Activated naive CD4-positive, alpha-beta T cell treated with anti-CD3 and anti-CD28 coated beads, Interleukin-2, amount 50 U/mL, for 24 hours (primary cell): ENCODE results near the gene HOXD9.

Experiments
- H3K27ac Mint-ChIP-seq: one replicate; pipeline ENCODE4 v1.8.0; 2021; ENCODE audit warnings: mild to moderate bottlenecking, mixed read lengths
- H3K27me3 Mint-ChIP-seq: one replicate; pipeline ENCODE4 v1.8.0; 2021; ENCODE audit warnings: mixed read lengths
- H3K36me3 Mint-ChIP-seq: one replicate; pipeline ENCODE4 v1.8.0; 2021; ENCODE audit warnings: mixed read lengths
- H3K4me1 Mint-ChIP-seq: one replicate; pipeline ENCODE4 v1.8.0; 2021; ENCODE audit warnings: mixed read lengths
- H3K4me3 Mint-ChIP-seq: one replicate; pipeline ENCODE4 v1.8.0; 2021; ENCODE audit warnings: mild to moderate bottlenecking, mixed read lengths
- H3K9me3 Mint-ChIP-seq: one replicate; pipeline ENCODE4 v1.8.0; 2021; ENCODE audit warnings: mixed read lengths

Gene HOXD9

DNA sequence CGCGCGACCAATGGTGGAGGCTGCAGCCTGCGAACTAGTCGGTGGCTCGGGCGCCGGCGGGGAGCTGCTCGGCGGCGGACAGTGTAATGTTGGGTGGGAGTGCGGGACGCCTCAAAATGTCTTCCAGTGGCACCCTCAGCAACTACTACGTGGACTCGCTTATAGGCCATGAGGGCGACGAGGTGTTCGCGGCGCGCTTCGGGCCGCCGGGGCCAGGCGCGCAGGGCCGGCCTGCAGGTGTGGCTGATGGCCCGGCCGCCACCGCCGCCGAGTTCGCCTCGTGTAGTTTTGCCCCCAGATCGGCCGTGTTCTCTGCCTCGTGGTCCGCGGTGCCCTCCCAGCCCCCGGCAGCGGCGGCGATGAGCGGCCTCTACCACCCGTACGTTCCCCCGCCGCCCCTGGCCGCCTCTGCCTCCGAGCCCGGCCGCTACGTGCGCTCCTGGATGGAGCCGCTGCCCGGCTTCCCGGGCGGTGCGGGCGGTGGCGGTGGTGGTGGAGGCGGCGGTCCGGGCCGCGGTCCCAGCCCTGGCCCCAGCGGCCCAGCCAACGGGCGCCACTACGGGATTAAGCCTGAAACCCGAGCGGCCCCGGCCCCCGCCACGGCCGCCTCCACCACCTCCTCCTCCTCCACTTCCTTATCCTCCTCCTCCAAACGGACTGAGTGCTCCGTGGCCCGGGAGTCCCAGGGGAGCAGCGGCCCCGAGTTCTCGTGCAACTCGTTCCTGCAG is at the start of gene HOXD9:
Gene HOXD9 (plus strand): TSS at position 37 of the 728 bp plus-strand sequence. CDS start 50 bp downstream, at position 87.
- Mint-ChIP-seq H3K27me3 (peaks cover 67% of the 10 kb centered on the region), H3K4me1 (peaks cover 7% of the 10 kb centered on the region), H3K4me3 (peak within 1 kb of the TSS; percentile 75), H3K9me3 (peaks cover 5% of the 10 kb centered on the region), H3K36me3 (no peaks in the 10 kb centered on the region), H3K27ac (no peak within 1 kb of the TSS)

DNA sequence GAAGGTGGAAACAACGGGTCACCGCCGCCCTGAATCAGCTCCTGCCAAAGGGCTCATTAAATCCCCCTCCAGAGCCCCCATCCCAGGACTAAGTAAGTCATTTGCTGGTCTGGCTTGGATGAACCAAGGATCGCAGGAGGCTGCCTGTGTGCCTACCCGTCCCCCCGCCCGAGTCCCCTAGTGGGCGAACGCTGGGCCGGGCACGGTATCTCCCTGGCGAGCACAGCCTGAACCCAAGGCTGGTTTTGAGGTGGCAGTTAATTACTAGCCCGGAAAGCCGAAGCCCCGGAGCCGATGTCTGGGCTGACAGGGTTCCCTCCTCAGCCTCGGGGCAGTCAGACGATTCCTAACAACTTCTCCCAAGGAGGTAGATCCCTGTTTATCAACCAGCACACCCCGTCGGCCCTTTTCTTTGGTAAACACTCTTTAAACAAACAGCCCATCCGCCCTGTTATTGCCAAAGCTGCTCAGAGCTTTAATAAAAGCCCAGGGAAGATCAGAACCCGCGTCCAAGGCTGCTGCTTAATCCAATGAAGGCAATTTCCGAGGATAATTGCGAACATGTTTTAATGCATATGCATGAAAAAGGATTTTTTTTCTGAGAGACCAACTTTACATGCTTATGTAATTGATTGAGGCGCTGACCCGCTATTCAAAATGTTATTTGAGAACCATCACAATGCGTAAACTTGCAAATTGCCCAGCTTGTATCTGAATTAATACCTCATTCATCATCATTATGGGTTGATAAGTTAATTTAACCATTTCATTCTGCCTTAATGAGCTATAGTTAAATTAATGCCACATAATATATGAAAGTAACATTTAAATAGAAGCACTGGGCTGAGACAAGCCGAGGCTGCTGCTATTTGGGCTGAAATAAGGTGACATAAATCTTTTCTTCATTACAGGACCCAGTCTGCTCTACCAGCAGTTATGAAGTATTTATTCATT is 49.3 kb upstream of the HOXD9 start:
- no peak overlapping the region for H3K27ac Mint-ChIP-seq
- H3K9me3 Mint-ChIP-seq = peaks cover 14% of the 10 kb centered on the region
- no peaks in the 10 kb centered on the region for H3K4me1 Mint-ChIP-seq
- H3K36me3 Mint-ChIP-seq = peaks cover 2% of the 10 kb centered on the region
- no peak overlapping the region for H3K4me3 Mint-ChIP-seq
- H3K27me3 Mint-ChIP-seq = peaks cover 67% of the 10 kb centered on the region

DNA sequence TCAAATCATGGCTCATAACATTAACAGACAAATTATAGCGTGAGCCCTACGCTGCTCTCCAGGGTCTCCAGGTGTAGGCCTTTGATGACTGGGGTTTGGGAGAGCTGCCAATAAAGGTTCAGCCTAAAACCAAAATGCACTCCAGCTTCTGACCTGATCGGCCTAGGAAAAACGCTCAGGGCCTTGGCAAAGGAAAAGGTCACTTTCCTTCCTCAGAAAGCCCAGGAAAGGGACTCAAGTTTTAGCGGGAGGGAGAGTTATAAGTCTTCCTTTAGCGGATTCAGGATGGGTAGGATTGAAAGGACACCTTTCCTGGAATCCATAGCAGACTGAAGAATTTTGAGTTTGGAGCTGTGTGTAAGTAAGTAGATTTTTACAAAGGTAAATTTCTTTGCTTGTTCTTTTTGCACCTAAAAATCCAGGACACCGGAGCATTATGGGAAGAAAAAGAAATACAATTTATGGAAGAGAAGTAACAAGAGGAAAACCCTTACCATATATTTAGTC is 47.5 kb upstream of the HOXD9 start:
- H3K4me1 Mint-ChIP-seq = peaks cover 6% of the 10 kb centered on the region
- no peak overlapping the region for H3K27ac Mint-ChIP-seq
- H3K27me3 Mint-ChIP-seq = peaks cover 69% of the 10 kb centered on the region
- no peak overlapping the region for H3K4me3 Mint-ChIP-seq
- H3K9me3 Mint-ChIP-seq = peaks cover 18% of the 10 kb centered on the region
- peaks cover 13% of the 10 kb centered on the region for H3K36me3 Mint-ChIP-seq

GRCh38 chr2:176075481-176075880 is 47.0 kb upstream of the HOXD9 start:
- Mint-ChIP-seq H3K27ac (no peak overlapping the region), H3K27me3 (peaks cover 64% of the 10 kb centered on the region), H3K4me1 (peaks cover 6% of the 10 kb centered on the region), H3K9me3 (peaks cover 18% of the 10 kb centered on the region), H3K36me3 (peaks cover 13% of the 10 kb centered on the region), H3K4me3 (no peak overlapping the region)

- Mint-ChIP-seq H3K4me3 (no peak overlapping the region), H3K36me3 (peaks cover 15% of the 10 kb centered on the region), H3K27me3 (peaks cover 64% of the 10 kb centered on the region), H3K9me3 (peaks cover 18% of the 10 kb centered on the region), H3K27ac (no peak overlapping the region), H3K4me1 (peaks cover 6% of the 10 kb centered on the region)
These were observed 46.5 kb upstream of the HOXD9 start for GRCh38 chr2:176076063-176076462.

DNA sequence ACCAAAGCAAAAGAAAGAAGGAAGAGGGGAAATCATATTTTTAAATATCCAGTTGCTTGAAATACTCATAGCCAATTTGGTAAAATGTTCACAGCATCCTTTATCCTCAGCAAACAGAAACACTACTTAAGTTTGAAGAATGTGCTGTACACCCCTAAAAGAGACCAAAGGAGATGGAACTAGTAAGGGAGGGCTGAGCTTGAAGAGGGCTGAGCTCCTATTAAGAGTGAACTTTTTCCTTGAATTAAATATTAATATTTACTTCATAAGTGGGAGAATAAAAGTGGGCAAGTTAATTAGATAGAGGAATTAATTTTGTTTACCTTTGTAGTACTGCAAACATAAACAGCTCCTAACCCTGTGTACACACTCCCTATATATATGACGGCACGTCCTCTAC is 45.7 kb upstream of the HOXD9 start:
- Mint-ChIP-seq H3K27ac (no peak overlapping the region), H3K4me1 (peaks cover 6% of the 10 kb centered on the region), H3K36me3 (peaks cover 16% of the 10 kb centered on the region), H3K27me3 (peaks cover 66% of the 10 kb centered on the region), H3K9me3 (peaks cover 18% of the 10 kb centered on the region), H3K4me3 (no peak overlapping the region)

DNA sequence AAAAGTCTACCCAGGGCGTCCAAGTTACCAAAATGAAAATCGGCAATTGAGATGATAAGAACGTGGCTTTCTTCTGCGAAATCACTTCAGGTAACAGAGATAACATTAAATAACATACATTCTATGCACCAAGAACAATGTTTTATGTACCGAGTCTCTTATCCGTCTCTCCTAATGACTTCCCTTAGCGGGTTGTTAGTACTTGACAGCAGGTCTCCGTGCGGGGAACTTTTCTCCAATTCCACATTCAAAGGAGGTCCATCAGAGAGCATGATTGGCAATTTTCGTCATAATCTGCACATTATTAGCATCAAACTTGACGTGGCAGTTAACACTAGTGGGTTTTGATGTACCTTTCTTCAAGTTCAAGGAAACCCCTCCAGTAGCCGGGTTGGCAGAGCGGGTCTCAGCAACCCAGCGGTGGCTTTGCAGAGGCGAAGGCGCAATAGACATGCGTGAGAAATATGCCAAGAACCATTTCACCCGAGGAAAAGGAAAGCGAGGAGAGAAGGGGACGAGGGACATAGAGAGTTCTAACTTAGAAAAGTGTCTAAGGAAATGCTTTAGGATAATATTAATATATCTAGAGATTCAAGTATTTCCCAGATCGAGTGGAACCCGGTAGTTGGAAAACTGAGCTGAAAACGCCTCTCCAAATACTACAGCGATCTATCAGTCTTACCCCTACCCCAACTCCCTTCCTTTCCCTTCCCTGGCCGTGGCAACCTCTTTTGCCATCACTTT is 43.8 kb upstream of the HOXD9 start:
- Mint-ChIP-seq H3K36me3 (peaks cover 23% of the 10 kb centered on the region), H3K4me1 (peaks cover 6% of the 10 kb centered on the region), H3K4me3 (no peak overlapping the region), H3K27ac (peak overlapping the region; percentile 82), H3K9me3 (peaks cover 21% of the 10 kb centered on the region), H3K27me3 (peaks cover 63% of the 10 kb centered on the region)

- peak overlapping the region; percentile 78 for H3K27ac Mint-ChIP-seq
- H3K4me3 Mint-ChIP-seq = peak overlapping the region; percentile 11
- peaks cover 66% of the 10 kb centered on the region for H3K27me3 Mint-ChIP-seq
- H3K36me3 Mint-ChIP-seq = peaks cover 23% of the 10 kb centered on the region
- peaks cover 6% of the 10 kb centered on the region for H3K4me1 Mint-ChIP-seq
- peaks cover 25% of the 10 kb centered on the region for H3K9me3 Mint-ChIP-seq
These were observed 43.2 kb upstream of the HOXD9 start for GRCh38 chr2:176079285-176079830.

DNA sequence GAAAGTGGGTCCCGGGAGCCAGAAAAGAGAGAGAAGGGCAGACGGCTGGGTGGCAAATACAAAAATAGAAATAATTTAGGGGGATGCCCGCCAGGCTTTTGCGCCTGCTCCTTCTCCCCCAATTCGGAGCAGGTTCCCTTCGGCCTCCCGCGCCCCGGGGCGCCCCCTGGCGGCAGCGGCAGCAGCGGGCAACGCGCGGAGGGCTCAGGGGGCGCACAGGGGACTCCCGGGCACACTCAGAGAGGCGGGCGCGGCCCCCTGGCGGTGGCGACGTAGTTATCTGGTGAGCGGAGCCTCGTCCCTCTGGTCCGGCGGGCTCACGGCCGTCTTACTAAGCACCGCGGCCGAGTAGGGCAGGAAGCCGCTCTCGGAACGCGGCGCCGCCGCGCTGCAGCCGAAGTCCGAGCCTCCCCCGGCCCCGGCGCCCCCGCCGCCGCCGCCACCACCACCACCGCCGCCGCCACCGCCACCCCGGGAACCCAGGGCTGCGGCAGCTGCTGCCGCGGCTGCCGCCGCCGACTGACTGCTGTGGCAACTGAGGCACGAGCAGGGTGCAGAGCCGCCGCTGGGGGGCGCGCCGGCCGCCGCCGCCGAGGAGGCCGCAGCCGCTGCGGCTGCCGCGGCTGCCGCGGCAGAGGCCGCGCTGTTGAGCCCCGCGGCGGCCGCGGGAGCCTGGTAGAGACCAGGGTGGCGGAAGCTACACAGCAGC is 42.5 kb upstream of the HOXD9 start:
- Mint-ChIP-seq H3K27me3 (peaks cover 67% of the 10 kb centered on the region), H3K4me3 (no peak overlapping the region), H3K4me1 (peaks cover 6% of the 10 kb centered on the region), H3K36me3 (peaks cover 25% of the 10 kb centered on the region), H3K9me3 (peaks cover 25% of the 10 kb centered on the region), H3K27ac (peak overlapping the region; percentile 78)

DNA sequence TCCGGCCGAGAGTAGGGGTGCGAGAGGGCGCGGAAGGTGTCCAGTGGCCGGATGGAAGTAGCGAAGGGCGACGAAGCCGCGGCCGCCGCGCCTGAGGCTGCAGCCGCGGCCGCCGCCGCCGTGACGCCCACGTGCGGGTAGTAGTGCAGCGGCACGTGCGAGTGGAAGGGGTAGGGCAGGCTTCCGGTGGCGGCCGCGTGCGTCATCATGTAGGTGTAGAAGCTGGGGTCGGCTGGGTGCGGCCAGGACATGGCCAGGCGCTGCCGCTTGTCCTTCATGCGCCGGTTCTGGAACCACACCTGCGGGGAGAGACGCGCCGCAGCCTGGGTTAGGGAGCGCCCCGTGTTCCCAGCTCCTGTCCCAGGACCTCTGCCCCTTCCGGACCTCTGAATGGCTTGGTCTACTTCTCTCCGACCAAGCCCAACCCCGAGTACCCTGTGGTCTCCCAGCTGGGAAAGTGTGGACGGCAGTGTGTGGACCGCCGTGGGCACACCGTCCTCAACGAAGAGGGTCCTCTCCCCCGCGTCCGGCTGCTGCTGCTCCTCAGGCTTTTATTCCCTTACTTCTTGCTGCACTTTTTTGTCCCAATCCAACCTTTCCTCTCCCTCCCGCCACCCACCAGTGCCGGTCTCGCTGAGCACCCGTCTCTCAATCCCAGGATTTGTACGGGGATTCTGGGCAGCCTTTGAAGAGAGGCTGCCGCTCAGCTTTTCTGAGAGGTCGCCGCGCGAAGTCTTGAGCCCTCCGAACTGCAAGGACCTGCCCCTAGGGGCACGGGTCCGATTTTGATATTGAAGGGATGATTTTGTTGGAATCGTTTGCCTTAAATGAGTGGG is 41.8 kb upstream of the HOXD9 start:
- H3K27me3 Mint-ChIP-seq = peaks cover 67% of the 10 kb centered on the region
- H3K27ac Mint-ChIP-seq = peak overlapping the region; percentile 90
- peaks cover 6% of the 10 kb centered on the region for H3K4me1 Mint-ChIP-seq
- H3K36me3 Mint-ChIP-seq = peaks cover 24% of the 10 kb centered on the region
- peaks cover 22% of the 10 kb centered on the region for H3K9me3 Mint-ChIP-seq
- peak overlapping the region; percentile 39 for H3K4me3 Mint-ChIP-seq

DNA sequence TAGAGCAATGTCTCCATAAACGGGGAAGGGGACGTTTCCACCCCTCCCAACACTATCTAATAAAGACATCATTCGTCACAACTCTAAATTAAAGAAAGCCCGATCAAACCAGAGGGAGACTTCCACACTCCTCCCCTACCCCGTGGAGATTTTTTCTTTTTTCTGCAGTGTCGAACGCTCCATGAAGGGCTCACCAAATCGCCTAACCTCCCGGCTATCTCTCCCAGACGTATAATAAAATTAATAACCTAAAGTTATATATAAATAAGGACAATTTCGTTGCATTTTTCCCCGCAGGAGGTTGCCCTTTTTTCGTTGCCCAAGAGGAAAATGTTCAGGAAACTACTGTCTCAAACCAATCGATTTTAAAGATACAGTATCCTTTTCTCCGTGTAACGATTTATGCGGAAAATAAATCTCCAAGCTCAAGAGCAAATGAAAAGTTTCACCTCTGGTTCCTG is 41.1 kb upstream of the HOXD9 start:
- peaks cover 6% of the 10 kb centered on the region for H3K4me1 Mint-ChIP-seq
- H3K4me3 Mint-ChIP-seq = peak overlapping the region; percentile 39
- peaks cover 65% of the 10 kb centered on the region for H3K27me3 Mint-ChIP-seq
- peak overlapping the region; percentile 90 for H3K27ac Mint-ChIP-seq
- peaks cover 16% of the 10 kb centered on the region for H3K9me3 Mint-ChIP-seq
- H3K36me3 Mint-ChIP-seq = peaks cover 25% of the 10 kb centered on the region

DNA sequence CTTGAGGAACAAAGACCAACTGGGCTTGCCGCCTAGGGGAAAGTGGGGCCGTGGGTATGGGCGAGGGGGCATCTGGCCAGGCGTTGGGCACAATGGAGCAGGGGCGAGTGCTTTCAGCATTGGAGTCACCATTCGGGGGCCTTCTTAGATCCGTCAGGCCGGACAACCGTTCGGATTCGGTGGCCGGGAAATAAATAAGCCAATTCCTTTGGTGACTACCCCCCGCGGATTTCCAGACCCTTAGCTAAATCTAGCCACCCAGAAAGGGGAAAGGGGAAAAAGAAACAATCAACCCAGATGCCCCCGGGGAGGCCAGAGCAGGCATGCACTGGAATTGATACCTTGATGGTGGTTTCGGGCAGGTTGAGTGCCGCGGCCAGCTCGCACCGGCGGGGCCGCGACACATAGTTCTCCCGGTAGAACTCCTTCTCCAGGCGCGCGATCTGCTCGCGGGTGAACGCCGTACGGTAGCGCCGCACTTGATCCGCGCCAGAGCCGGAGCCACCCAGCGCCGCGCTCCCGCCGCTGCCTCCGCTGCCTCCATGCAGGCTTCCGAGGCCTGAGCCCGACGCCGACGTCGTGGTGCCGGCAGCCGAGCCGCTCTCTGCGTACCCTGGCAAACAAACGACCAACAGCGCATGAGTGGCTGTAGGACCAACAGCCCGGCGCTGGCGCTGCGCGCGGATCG is 40.5 kb upstream of the HOXD9 start:
- H3K27me3 Mint-ChIP-seq = peaks cover 67% of the 10 kb centered on the region
- H3K4me1 Mint-ChIP-seq = peaks cover 6% of the 10 kb centered on the region
- H3K36me3 Mint-ChIP-seq = peaks cover 26% of the 10 kb centered on the region
- H3K4me3 Mint-ChIP-seq = no peak overlapping the region
- H3K9me3 Mint-ChIP-seq = peaks cover 15% of the 10 kb centered on the region
- H3K27ac Mint-ChIP-seq = peak overlapping the region; percentile 90

- Mint-ChIP-seq H3K4me3 (no peak overlapping the region), H3K27me3 (peaks cover 67% of the 10 kb centered on the region), H3K9me3 (peaks cover 16% of the 10 kb centered on the region), H3K36me3 (peaks cover 26% of the 10 kb centered on the region), H3K27ac (no peak overlapping the region), H3K4me1 (peaks cover 6% of the 10 kb centered on the region)
These were observed 40.0 kb upstream of the HOXD9 start for GRCh38 chr2:176082525-176082823.
